CD4-positive, alpha-beta T cell treated with Interleukin-12 subunit alpha and Interleukin-12 subunit beta, for 1 hour (primary cell): ENCODE data around the gene FOXE3.

ENCODE experiments used
- DNase-seq: peaks from one replicate; pipeline ENCODE4 v3.0.0-alpha.2; 2020

Gene FOXE3

GRCh38 chr1:47406966-47407365 lies 9.1 kb upstream of the FOXE3 start:
- DNase-seq, result no peak

DNA sequence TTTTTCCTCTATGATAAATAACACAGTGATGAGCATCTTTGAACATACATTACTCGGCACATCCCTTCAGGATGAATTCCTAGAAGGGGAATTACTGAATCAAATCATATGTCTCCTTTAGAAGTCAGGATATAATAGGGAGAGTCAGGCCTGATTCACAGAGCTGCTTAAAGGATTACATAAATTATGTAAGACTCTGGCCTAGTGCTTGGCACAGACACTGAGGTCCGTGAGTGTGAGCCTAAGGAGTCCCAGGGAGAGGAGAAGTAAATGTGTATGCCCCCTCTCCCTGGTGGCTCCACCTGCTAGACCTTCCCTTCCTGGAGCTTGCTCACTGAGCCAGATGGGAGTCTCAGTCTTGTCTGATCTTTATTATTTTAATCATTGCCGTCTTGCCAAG lies 8.6 kb upstream of the FOXE3 start:
- no peak for DNase-seq

GRCh38 chr1:47409311-47410067 lies 6.6 kb upstream of the FOXE3 start:
- no peak for DNase-seq

DNA sequence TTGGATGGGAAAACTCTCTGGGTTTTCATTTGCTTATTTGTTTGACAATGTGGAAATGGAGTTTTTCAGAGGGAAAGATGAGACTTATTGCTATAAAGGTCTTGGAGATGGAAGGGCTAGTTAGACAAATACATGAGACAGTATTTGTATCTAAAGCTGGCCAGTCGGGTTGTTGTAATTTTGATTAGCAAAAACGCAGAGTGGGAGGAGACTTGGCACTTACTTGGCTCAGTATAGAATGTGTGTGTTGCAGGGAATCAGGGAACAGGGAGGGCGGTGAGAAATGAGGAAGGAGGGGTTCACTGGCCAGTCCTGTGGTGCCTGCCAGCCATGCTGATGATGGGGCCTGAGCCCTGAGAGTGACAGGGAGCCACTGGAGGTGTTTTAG lies 6.0 kb upstream of the FOXE3 start:
- DNase-seq, result no peak

GRCh38 chr1:47411436-47411835 lies 4.6 kb upstream of the FOXE3 start:
- DNase-seq, result no peak

- no peak for DNase-seq
Measured at GRCh38 chr1:47412437-47412836, 3.6 kb upstream of the FOXE3 start.

DNA sequence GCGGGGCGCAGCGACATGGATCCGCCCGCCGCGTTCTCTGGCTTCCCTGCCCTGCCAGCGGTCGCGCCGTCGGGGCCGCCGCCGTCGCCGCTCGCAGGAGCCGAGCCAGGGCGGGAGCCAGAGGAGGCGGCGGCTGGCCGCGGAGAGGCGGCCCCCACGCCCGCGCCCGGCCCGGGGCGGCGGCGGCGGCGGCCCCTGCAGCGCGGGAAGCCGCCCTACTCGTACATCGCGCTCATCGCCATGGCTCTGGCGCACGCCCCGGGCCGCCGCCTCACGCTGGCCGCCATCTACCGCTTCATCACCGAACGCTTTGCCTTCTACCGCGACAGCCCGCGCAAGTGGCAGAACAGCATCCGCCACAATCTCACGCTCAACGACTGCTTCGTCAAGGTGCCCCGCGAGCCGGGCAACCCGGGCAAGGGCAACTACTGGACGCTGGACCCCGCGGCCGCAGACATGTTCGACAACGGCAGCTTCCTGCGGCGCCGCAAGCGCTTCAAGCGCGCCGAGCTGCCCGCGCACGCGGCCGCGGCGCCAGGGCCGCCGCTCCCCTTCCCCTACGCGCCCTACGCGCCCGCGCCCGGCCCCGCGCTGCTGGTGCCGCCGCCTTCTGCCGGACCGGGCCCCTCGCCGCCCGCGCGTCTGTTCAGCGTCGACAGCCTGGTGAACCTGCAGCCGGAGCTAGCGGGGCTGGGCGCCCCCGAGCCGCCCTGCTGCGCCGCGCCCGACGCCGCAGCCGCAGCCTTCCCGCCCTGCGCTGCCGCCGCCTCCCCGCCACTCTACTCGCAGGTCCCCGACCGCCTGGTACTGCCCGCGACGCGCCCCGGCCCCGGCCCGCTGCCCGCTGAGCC lies 459 bp downstream of the FOXE3 start:
- no peak for DNase-seq

DNA sequence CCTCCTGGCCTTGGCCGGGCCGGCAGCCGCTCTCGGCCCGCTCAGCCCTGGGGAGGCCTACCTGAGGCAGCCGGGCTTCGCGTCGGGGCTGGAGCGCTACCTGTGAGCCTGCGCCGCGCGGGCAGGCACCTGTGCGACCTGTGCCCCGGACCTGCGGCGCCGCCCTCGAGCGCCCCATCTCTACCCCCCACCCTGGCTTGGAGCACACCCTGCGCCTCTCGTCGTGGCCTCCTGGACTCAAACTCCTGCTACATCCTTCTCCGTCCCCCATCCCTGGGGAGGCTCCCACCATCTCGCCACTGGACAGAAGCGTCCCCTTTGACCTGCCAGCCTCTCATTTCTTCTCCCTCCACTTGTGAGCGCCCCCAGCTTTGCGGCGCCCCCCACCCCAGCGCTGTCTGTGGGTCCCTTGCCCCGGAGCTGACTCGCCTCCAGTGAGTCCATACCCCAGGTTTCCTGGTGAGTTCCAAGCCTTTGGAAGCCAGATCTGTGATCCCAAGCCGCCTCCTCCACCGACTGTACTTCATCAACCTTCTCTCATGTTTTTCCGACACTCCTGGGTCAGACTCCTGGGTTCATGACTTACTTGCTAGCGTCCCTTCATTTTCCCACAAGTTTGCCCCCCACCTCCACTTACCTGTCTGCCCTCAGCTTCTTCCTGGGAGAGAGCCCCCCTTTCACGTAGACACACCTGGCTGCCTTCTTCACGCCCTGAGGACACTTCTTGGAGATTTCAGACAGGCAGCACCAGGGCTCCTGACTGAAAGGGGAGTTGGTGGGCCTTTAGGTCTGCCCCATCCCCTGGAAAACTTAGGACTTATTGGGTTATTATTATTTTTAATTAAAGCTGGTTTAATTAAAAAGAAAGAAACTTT lies 1.3 kb downstream of the FOXE3 start:
- no peak for DNase-seq

- DNase-seq, result no peak
Measured at GRCh38 chr1:47418122-47418521, 2.0 kb downstream of the FOXE3 start.

- DNase-seq, result no peak
Measured at GRCh38 chr1:47418681-47419325, 2.7 kb downstream of the FOXE3 start.

DNA sequence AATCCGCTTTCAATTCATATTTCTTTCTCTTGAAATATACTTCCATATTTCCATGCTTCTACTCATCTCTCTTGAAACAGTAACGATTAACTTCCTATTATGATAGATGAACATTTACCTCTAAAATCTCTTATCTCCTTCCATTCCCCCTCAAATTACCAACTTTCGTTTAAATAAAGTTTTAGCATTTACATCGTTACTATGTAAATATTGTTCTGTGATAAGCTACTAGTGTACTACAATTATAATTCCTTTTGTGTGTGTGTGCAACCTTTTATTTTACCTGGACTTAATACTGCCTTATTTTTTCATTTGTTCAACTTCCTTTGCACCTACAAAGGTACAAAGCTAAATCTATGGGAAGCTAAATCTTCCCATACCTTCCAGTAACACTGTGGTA lies 4.5 kb downstream of the FOXE3 start:
- no peak for DNase-seq

DNA sequence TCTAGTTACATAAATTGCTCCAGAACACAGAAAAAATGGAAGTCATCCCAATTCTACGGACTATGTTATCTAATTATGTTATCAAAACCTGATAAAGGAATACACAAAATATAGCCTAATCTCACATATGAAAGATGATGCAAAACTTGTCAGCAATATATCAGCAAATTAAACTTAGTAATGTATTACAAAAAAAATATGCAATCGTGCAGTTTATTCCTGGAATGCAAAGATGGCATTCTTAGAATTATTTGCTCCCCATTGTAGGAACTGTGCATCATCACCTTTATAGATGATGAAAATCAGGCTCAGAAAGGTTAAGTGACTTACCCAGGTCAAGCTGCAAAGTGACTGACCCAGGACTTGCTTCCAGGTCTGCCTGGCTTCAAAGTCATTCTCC lies 7.8 kb downstream of the FOXE3 start:
- DNase-seq, result no peak

- no peak for DNase-seq
Measured at GRCh38 chr1:47424336-47424982, 8.4 kb downstream of the FOXE3 start.

DNA sequence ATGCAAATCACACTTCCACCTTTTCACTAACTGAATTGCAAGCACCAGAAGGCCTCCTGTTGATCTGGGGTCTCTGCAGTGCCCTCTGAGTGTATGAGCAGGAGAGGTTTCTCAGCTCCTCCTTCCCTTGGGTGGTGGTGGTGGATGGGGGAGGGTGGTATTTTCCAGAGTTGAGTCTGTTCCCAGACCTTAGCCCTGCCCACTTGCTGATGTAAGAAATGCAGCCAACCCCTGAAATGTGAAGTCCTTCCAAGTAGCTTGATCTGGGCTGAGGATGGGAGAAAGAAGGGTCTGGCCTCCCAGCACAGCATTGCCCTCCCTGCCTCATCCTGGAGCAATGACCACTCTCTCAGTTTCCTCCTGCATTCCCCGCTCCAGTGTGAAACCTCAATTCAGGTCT lies 15.4 kb downstream of the FOXE3 start:
- no peak for DNase-seq

- DNase-seq, result peak; percentile 58
Measured at GRCh38 chr1:47432071-47433036, 16.3 kb downstream of the FOXE3 start.

GRCh38 chr1:47433037-47433421 lies 16.9 kb downstream of the FOXE3 start:
- DNase-seq, result no peak

- DNase-seq, result no peak
Measured at GRCh38 chr1:47433477-47434050, 17.5 kb downstream of the FOXE3 start.

DNA sequence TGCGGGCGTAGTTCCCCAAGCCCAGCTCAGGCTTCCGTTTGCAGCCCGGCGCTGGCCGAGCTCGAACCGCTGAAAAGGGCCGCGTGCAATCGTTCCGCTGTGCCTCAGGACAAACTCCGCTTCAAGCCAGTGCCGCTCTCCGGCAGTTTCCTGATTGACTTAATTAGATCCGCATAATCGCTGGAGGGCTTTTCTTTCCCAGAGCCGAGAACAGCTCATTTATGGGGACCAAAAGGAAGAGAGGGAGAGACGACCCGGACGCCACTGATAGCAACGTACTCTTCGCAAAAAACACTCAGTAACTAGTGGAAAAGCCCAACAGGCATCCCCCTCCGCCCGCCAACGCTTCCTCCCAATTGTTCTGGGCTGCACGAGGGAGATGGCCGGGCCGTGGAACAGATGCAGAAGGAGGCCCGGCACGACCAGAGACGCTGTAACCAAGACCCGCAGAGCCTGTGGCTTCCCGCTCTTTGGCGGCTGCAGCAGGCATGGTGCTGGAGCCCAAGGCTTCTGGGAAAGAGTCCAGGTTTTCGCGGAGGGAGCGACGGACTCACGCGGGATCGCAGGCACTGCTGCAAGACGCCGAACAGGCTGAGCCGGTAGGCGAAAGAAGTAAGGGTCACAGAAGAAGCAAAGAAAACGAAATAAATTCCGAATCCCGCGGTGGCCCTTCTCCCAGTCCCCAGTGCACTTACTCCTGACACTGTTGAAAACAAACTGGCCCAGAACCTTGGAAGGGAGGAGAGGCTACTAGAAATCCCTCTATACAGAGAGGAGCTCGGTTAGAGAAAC lies 18.2 kb downstream of the FOXE3 start:
- no peak for DNase-seq

GRCh38 chr1:47435506-47436303 lies 19.6 kb downstream of the FOXE3 start:
- no peak for DNase-seq
